Fibroblast of skin of left quadriceps (primary cell): ENCODE measurements around the gene SLC35A3.
"Not testable (repeated sequence)": the region's sequence is repeated elsewhere in the genome, so short reads cannot be mapped to it uniquely, and the experiment has no call there.

Experiments used
- DNase-seq, 2 experiments: peaks; one replicate each; pipeline ENCODE4 v3.0.0-alpha.2; 2013; ENCODE audit warnings: low read depth in 2 of 2

The SLC35A3 gene

DNA sequence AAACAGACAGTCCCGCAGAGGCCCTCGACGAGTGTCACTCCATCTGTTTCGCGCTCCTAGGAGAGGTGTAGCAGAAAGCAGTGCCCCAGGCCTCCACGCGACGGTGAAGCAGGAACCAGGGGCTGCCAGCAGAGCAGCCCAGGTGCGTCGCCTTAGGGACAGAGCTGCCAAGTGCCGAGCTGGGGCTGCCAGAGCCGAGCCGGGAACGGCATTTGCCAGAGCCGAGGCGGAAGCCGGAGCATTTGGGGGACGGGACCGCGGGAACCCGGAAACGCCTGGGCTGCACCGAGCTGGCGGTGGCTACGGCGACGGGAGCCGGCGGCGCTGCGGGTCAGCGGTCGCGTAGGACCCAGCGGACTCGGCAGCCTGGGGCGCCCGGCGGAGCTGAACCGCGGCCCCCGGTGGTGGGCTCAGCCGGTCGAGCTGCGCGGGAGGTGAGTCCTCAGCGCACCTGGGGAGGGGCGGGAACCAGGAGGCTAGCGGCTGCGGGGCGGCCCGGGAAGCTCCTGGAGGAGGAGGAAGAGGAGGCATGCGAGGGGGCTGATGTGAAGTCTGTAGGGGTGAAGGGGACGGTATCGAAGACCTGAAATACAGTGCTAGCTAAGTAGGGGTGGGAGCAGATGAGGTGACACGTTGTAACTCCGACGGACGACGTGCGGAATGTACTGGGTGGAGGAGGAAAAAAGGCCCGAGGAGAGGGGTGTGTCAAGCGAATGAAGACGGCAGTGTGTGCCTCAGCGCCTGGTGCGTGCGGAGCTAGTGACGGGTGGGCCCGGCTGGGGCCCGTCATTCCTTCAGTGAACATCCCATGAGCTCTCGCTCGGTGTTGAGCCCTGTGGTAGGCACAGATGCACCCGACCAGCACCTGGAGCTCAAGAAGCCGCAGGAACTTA, at the start of gene SLC35A3:
TSS of gene SLC35A3 (plus strand) at position 268 of the 893 bp plus-strand sequence. CDS start 23,559 bp downstream, outside the sequence.
- DNase-seq: peak; percentile 28 to 35

DNA sequence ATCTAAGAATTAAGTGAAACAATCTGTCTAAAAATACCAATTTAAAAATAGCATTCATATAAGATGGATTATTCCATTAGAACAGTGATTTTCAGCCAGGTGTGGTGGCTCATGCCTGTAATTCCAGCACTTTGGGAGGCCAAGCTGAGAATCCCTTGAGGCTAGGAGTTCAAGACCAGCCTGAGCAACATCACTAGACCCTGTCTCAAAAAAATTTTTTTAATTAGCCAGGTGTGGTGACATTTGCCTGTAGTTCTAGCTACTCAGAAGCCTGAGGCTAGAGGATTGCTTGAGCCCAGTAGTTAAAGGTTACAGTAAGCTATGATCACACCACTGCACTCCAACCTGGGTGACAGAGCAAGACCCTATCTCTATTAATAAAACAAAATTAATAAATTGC, 35.0 kb upstream of the SLC35A3 start:
- DNase-seq: no peak

GRCh38 chr1:99935534-99935933, 34.3 kb upstream of the SLC35A3 start:
- no peak for DNase-seq

DNA sequence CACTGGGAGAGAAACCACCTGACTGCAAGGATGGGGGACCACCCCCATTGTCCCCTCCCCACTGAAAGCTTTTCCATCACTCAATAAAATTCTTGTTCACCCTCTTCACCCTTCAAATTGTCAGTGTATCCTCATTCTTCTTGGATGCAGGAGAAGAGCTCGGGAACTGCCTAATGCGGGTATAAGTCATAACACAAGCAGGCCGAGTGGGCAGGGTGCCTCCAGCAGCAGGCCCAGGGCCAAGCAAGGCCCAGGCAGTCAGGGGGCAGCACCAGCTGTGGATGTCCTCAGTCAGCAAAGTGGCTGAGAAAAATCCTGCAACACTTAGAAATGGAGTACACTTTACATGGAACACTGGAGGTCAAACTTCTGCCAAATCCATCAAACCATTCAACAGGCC, 33.7 kb upstream of the SLC35A3 start:
- DNase-seq: no peak

DNA sequence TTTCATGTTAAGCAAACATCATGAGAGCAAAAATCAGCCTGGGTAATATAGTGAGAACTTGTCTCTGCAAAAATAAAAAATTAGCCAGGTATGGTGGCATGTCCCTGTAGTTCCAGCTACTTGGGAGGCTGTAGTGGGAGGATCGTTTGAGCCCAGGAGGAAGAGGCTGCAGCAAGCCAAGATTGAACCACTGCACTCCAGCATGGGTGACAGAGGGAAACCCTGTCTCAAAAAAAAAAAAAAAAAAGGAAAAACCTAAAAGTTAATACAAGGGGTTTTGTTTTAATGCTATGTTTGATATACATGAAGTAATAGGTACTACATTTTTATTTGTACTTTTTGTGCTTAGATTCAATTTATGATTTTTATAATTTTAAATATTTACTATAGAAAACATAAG, 27.1 kb upstream of the SLC35A3 start:
- no peak for DNase-seq

- DNase-seq: peak; percentile 45 to 49
These were observed 26.5 kb upstream of the SLC35A3 start for GRCh38 chr1:99943223-99943794.

DNA sequence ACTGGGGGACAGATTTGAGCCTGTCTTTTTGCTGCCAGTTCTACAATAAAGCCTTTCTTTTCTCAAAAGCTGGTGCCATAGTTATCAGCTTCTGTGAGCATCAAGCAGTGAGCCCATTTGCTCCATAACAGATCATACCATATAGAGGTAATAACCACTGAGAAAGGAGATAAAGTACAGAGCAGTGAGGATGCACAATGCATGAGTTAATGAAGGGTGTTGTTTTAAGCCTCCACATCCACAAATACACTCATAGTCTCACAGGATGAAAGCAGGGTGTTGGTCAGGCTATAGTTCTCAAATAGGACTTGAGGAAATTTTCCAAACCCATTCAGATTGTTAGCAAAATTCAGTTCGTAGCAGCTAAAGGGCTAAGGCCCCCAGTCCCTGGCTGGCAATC, 25.6 kb upstream of the SLC35A3 start:
- no peak for DNase-seq

DNA sequence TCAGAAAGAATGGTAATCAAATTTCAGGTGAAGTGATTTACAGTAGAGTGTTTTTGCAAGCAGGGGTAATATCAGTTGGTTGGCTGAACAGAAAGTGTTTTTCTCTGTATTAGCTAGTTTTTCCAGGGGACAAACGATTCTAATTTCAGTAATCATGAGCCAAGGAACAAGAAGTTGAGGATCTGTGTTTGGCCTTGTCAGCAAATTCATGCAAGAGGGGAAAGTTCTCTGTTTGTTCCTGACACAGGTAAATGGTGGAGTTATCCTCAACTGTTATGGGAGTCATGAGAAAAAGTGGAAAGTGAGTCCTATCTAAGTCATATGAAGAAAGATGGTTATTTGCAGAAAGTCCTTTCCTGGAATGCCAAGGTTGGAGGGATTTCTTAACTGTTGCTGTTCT, 24.6 kb upstream of the SLC35A3 start:
- DNase-seq: no peak

GRCh38 chr1:99950486-99950885, 19.3 kb upstream of the SLC35A3 start:
- no peak for DNase-seq

DNA sequence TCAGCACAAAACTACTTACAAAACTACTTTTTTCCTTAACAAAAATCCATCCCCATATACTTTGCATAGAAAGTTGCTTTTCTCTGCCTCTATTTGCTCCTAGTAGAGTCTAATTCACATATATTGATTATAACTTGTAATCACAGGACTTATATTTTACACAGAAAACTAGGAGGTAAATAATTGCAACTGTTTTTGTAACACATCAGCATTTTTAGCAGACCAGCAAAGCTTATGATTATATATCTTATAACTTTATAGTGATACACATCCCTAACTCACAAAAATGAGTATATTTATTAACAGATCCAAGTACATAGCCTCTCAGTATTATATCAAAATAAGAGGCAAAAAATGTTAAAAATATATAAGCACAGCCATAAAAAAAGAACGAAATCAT, 17.3 kb upstream of the SLC35A3 start:
- DNase-seq: no peak

DNA sequence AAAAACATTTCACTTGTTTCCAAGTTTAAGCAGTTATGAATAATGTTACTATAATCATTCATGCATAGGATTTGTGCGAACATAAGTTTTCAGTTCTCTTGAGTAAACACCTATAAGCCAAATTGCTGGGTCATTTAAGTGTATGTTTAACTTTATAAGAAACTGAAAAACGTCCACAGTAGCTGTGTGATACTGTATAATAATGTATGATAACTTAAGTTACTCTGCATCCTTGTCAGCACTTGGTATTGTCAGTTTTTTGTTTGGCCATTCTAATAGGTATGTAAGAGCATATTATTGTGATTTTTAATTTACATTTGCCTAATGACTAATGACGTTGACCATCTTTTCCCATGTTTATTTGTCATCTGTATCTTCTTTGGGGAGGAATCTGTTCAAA, 14.4 kb upstream of the SLC35A3 start:
- no peak for DNase-seq

- DNase-seq: no peak
These were observed 13.0 kb upstream of the SLC35A3 start for GRCh38 chr1:99956755-99957154.

- DNase-seq: no peak
These were observed 12.0 kb upstream of the SLC35A3 start for GRCh38 chr1:99957818-99958217.

GRCh38 chr1:99959189-99959705, 10.5 kb upstream of the SLC35A3 start:
- DNase-seq: not testable (repeated sequence)

DNA sequence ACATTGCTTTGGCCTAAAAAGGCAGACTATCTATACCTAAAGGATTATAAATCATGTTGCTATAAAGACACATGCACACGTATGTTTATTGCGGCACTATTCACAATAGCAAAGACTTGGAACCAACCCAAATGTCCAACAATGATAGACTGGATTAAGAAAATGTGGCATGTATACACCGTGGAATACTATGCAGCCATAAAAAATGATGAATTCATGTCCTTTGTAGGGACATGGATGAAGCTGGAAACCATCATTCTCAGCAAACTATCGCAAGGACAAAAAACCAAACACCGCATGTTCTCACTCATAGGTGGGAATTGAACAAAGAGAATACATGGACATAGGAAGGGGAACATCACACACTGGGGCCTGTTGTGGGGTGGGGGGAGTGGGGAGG, 9.5 kb upstream of the SLC35A3 start:
- not testable (repeated sequence) for DNase-seq

GRCh38 chr1:99963041-99963795, 6.6 kb upstream of the SLC35A3 start:
- peak in 1 of 2 experiments; percentile 17 for DNase-seq

GRCh38 chr1:99964806-99965205, 5.0 kb upstream of the SLC35A3 start:
- no peak for DNase-seq

GRCh38 chr1:99965646-99966375, 4.0 kb upstream of the SLC35A3 start:
- no peak for DNase-seq

DNA sequence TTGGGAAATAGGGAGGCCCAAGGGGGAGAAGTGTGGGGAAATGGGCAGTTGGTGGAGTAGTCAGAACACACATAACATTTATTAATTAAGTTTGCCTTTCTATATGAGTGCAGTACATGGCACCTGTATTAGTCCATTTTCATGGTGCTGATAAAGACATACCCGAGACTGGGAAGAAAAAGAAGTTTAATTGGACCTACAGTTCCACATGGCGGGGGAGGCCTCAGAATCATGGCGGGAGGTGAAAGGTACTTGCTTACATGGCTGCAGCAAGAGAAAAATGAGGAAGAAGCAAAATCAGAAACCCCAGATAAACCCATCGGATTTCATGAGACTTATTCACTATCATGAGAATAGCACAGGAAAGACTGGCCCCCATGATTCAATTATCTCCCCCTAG, 1.6 kb upstream of the SLC35A3 start:
- DNase-seq: no peak

- DNase-seq: no peak
These were observed 502 bp upstream of the SLC35A3 start for GRCh38 chr1:99969260-99969728.

DNA sequence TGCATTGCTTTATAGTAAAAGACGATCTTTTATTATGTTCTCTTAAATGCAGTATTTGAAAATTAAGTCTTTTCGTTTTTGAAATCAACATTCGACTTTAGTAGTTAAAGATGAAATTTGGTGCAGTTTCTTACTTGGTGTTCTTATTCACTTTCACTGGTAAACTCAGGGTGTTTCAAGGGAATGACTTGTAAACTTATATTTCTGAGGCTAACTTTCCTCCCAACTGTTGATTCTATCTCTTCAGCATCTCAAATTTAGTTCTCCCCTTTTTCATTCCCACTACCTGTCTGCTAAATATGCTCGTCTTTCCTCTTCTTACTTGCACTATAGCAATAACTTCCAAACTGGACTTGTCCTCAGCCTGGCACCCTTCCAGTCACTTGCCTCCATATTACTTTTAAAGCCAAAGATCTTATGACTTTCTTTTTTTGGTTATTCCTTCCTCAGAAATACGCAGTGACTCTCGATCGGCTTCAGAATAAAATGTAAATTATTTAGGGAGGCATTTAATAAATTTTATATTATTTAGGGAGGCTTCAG, 988 bp downstream of the SLC35A3 start:
- no peak for DNase-seq
